Measurements from ENCODE around the gene ASPHD2. TPM values are rescaled to one million over a fixed set of nuclear protein-coding genes. Genes with fewer than 3 reads are reported as not detected.

ASPHD2 gene
- total and polyA plus RNA-seq, 2 of the 13 experiments (the other 11 are each of a cell fraction or from before 2014, with no cell fraction given) = 0.04 TPM

- TF ChIP-seq KLF6 (CRISPR knock-in tag; IDR thresholded peaks at IDR 0.05) (no peak), TEAD3 (CRISPR knock-in tag; optimal IDR thresholded peaks at IDR 0.05; ENCODE audit: borderline replicate concordance) (no peak), IKZF5 (CRISPR knock-in tag; IDR thresholded peaks at IDR 0.05) (no peak), HOXA7 (CRISPR knock-in tag; IDR thresholded peaks at IDR 0.05) (no peak), NCOA5 (CRISPR knock-in tag; IDR thresholded peaks at IDR 0.05) (no peak)
Measured at GRCh38 chr22:26463101-26463661, 34.1 kb downstream of the ASPHD2 start (continued).

GRCh38 chr22:26463688-26464087 is 34.6 kb downstream of the ASPHD2 start:
- ATAC-seq (no peak), DNase-seq (ENCODE audit: low spot score) (no peak), FAIRE-seq (no peak)
- H3K4me3 ChIP-seq (replicated peaks in 1 of 3; ENCODE audit: insufficient read depth in 1 of 3, low read depth in 2 of 3, low read length in 3 of 3) = no peak overlapping the region
- no peaks in the 10 kb centered on the region for H3K79me2 ChIP-seq (ENCODE audit: insufficient read depth, low read length)
- H3K9ac ChIP-seq (ENCODE audit: insufficient read depth, low read depth, low read length) = no peak overlapping the region
- peaks cover 16% of the 10 kb centered on the region for H3K4me1 ChIP-seq (ENCODE audit: insufficient read depth, low read length)
- H3K27ac ChIP-seq (ENCODE audit: extremely low read length, insufficient read depth, low read length) = no peak overlapping the region
- TF ChIP-seq AGO2 (optimal IDR thresholded peaks at IDR 0.05; ENCODE audit: low read depth, low read length) (peak; percentile 16), MXD4 (CRISPR knock-in tag; IDR thresholded peaks at IDR 0.05) (no peak)
- H3K4me2 ChIP-seq (ENCODE audit: low read depth, low read length) = no peak overlapping the region
- H3K9me3 ChIP-seq (ENCODE audit: low read length) = no peaks in the 10 kb centered on the region
- H3K36me3 ChIP-seq (replicated peaks in 1 of 2; ENCODE audit: control insufficient read depth in 1 of 2, insufficient read depth in 2 of 2, low read length in 2 of 2) = peaks cover 32 to 76% of the 10 kb centered on the region in 2 experiments
- CTCF ChIA-PET (ENCODE audit: low intra/inter-chr PET ratio, low total read pairs) = no interaction called here
- H3K27me3 ChIP-seq (ENCODE audit: control insufficient read depth in 1 of 2, insufficient read depth in 2 of 2, low read length in 2 of 2) = no peaks in the 10 kb centered on the region
- peaks cover 4% of the 10 kb centered on the region for H4K20me1 ChIP-seq (ENCODE audit: insufficient read depth, low read length)
- BruUV-seq (replicated peaks) = no TSS peak
- intact Hi-C loops (cut with micrococcal nuclease; ENCODE audit: unreplicated experiment) (no loop called here), in situ Hi-C loops (cut with HindIII; ENCODE audit: extremely low pct_ligation_motif_present, low pct_unique_long_range_greater_than_20kb) (loop anchor here (5.0 kb wide), 1 partner anchor 96 kb away; no protein-coding TSS in a partner anchor)
- H2AFZ ChIP-seq (ENCODE audit: low read length) = no peak overlapping the region
- POLR2A ChIA-PET = interaction anchor here (2.5 kb wide), 1 partner anchor 20 kb away, joined by 10 read pairs; the partner anchor contains the start of genes HPS4 and SRRD
- WGBS (ENCODE audit: low lambda C conversion rate) = 95% methylated on average over 4 of the region's 9 CpGs

Measured in HepG2 (cell line).